ENCODE data around the gene C8A.

C8A gene

GRCh38 chr1:56938646-56939045, 84.0 kb downstream of the C8A start:
- TF ChIP-seq ZNF274 (IDR thresholded peaks at IDR 0.05; ENCODE audit: low read depth, low read length), result no peak
- no peak overlapping the region for H3K4me3 ChIP-seq (ENCODE audit: low read length)

DNA sequence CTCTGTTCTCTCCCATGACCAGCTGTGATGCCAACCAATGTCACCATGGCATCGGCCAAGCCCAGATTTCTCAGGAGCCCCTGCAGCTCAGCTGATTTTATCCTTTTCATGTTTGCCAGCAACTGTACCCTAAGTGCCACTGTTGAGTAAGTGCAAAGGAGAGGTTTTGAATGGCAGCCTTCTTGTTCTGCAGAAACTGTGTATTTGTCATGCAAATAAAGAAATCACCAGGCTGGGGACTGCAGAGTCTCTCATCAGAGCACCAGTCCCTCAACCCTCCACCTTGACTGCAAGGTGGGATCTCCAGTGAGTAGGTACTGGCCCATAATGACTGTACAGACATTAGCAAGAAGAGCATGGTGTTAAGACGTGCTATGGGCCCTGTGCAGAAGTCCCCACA, 84.6 kb downstream of the C8A start:
- no peak overlapping the region for H3K4me3 ChIP-seq (ENCODE audit: low read length)
- TF ChIP-seq ZNF274 (IDR thresholded peaks at IDR 0.05; ENCODE audit: low read depth, low read length), result no peak

DNA sequence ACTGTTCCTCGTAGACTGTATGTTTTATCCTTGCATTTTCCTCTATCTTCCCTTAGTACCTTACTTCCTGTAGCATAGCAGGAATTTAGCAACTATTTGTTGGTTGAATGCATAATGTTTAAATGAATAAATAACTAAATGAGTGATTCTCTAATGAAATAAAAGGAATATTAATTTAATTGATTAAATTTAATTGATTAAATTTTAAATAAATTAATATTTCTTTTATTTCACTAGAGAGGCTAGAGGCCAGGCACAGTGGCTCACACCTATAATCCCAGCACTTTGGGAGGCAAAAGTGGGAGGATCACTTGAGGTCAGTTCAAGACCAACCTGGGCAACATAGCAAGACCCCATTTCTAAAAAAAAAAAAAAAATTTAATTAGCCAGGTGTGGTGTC, 85.4 kb downstream of the C8A start:
- no peak for TF ChIP-seq ZNF274 (IDR thresholded peaks at IDR 0.05; ENCODE audit: low read depth, low read length)
- H3K4me3 ChIP-seq (ENCODE audit: low read length), result no peak overlapping the region

DNA sequence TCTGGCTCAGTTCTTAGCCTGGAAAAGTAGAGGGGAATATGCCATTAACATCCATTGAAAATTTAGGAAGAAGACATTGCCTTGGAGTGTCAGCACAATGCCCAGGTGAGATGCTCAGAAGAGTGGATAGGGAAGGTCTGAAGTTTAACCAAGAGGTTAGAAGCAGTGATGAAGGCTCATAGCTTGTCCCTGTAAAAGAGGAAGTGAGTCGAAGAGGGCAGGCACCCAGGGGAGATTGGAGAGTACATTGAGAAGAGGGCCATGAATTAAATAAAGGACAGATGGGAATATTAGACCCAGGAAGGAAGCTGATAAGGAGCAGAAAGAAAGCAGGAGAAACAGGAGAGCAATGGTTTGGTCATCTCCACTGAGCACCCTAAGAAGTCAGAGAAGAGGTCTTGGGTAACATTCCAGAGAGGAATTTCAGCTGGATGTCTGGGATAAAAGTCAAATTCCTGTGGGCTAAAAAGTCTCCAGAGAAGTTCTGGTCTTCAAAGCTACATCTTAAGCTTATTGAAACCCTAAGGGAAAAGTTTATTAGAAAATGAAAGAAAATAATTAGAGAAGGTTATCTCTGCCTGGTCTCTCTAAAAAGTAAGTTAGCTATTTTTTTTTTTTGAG, 93.9 kb downstream of the C8A start:
- TF ChIP-seq ZNF274 (IDR thresholded peaks at IDR 0.05; ENCODE audit: low read depth, low read length), result no peak
- H3K4me3 ChIP-seq (ENCODE audit: low read length), result no peak overlapping the region

- no peak overlapping the region for H3K4me3 ChIP-seq (ENCODE audit: low read length)
- no peak for TF ChIP-seq ZNF274 (IDR thresholded peaks at IDR 0.05; ENCODE audit: low read depth, low read length)
Observed at GRCh38 chr1:56952501-56952900, 97.9 kb downstream of the C8A start.

DNA sequence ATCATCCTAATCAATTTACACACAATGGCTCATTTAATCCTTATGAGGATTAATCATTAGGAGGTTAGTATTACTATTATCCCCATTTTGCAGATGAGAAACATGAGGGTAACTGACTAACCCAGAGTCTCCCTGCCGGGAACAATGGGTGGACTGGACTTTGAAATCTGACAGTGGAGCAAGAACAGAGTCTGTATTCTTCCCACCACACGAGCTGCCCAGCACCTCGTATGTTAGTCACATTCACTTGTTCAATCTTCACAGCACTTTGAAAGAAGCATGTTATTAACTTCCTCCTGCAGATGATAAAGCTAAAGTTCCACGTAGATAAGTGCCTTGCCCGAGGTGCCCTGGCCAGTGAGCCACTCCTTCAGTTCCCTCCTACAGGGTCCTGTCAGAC, 98.8 kb downstream of the C8A start:
- no peak overlapping the region for H3K4me3 ChIP-seq (ENCODE audit: low read length)
- TF ChIP-seq ZNF274 (IDR thresholded peaks at IDR 0.05; ENCODE audit: low read depth, low read length), result no peak

DNA sequence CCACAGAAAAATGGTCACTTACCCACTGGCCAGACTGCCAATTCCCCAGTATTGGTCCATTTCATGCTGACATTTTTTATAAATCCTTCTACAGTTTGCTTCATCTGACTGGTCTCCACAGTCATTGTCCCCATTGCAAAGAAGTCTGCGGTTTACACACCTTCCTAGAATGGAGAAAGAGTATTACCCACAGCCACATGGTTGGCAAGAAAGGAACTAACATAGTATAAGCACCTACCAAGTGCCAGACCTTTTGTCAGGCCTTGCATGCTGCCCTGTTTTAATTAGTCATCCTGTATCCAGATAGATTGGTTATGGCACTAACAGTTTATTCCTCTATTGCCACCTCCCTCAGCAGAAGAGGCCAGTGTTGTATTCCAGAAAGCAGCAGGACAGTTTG, 100.1 kb downstream of the C8A start:
- H3K4me3 ChIP-seq (ENCODE audit: low read length), result no peak overlapping the region
- TF ChIP-seq ZNF274 (IDR thresholded peaks at IDR 0.05; ENCODE audit: low read depth, low read length), result no peak

DNA sequence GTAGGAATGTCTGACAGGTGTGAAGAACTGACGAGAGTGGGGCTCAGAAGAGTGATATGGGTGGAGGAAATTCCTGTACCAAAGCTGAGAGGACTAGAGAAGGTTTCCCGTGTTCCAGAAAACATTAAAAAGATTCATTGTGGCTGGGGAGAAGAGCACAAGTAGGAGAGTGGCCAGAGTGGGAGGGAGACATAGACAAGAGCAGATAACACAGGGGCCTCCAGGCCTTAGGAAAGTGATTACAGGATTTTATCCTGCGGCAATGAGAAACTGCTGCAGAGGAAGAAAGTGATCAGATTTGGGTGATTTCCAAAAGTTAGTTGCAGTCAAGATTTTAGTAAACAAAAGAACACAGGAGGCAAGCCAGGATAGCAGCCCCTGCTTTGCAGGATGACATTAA, 103.3 kb downstream of the C8A start:
- no peak overlapping the region for H3K4me3 ChIP-seq (ENCODE audit: low read length)
- no peak for TF ChIP-seq ZNF274 (IDR thresholded peaks at IDR 0.05; ENCODE audit: low read depth, low read length)

DNA sequence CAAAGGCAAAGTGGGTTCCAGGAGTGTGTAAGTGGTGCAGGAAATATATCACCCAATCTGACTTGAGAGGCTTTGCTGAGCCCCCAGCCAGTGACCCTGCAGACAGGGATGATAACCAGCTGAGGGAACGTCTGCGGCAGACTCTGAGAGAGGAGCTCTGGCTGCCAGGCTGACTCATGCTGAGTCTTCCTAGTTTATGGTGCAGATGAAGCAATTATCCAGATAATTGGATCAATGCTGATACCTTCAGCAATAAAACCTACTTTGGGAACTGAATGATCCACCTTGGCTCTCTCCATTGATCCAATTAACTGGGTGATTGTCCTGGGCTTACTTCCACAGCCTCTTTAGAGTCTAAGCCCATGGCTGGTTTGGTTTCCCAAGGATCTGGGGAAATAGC, 103.9 kb downstream of the C8A start:
- TF ChIP-seq ZNF274 (IDR thresholded peaks at IDR 0.05; ENCODE audit: low read depth, low read length), result no peak
- H3K4me3 ChIP-seq (ENCODE audit: low read length), result no peak overlapping the region

- H3K4me3 ChIP-seq (ENCODE audit: low read length), result no peak overlapping the region
- no peak for TF ChIP-seq ZNF274 (IDR thresholded peaks at IDR 0.05; ENCODE audit: low read depth, low read length)
Observed at GRCh38 chr1:56961426-56961825, 106.8 kb downstream of the C8A start.

GRCh38 chr1:56963667-56964066, 109.1 kb downstream of the C8A start:
- TF ChIP-seq ZNF274 (IDR thresholded peaks at IDR 0.05; ENCODE audit: low read depth, low read length), result no peak
- no peak overlapping the region for H3K4me3 ChIP-seq (ENCODE audit: low read length)

GRCh38 chr1:56964349-56965017, 109.9 kb downstream of the C8A start:
- no peak overlapping the region for H3K4me3 ChIP-seq (ENCODE audit: low read length)
- no peak for TF ChIP-seq ZNF274 (IDR thresholded peaks at IDR 0.05; ENCODE audit: low read depth, low read length)

DNA sequence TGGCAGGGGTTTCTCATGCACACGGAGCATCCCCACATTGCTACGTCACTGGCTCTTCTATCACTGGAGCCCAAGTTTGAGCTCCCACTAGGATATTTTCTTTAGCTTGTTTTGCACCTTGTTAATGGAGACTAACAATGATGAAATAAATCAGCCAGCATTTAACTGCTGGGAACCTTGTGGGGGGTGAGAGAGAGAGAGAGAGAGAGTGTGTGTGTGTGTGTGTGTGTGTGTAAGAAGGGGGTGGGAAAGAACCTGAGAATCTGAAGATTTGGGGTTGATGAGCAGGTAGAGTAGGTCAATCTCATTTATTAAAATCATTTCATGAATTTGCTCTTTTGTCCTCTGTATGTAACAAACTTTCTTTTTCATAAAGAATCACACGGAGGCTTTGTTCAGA, 110.6 kb downstream of the C8A start:
- no peak overlapping the region for H3K4me3 ChIP-seq (ENCODE audit: low read length)
- no peak for TF ChIP-seq ZNF274 (IDR thresholded peaks at IDR 0.05; ENCODE audit: low read depth, low read length)

DNA sequence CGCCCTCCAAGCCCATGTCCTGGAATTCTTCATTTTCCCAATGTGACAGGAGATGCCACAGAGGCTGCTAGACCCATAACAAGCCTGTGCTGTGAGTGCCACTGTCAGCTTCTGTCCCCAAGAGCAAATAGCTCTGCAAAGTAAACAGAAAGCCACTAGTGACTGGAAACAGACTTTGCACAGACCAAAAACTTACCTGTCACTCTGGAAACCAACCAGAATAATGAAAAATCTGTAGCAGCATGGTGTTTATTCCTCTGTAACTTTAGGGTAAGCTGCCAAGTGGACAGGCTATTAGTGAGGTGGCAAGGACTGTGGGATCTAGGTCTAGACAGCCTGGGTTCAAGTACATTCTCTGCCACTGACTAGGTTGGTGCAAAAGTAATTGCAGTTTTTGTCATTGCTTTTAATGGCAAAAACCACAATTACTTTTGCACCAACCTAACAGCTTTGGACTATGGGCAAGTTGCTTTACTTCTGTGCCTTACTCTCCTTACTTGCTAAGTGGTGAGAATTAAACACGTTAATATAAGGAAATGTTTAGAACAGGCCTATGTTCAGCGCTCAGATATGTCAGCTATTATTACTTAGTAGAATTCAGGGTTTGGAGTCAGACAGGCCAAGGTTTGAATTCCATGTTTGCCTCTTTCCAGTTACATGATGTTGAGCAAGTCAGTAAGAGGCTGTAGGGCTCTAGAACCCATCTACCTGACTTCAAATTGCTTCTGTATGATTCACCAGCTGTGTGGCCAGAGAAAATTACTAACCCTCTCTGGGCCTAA, 111.5 kb downstream of the C8A start, which contains the start of gene C8B:
TSS of gene C8B (minus strand) at position 100 of the 782 bp plus-strand sequence. CDS start at position 33, 67 bp downstream.
- no peak for TF ChIP-seq ZNF274 (IDR thresholded peaks at IDR 0.05; ENCODE audit: low read depth, low read length)
- H3K4me3 ChIP-seq (ENCODE audit: low read length), result no peak within 1 kb of the TSS

DNA sequence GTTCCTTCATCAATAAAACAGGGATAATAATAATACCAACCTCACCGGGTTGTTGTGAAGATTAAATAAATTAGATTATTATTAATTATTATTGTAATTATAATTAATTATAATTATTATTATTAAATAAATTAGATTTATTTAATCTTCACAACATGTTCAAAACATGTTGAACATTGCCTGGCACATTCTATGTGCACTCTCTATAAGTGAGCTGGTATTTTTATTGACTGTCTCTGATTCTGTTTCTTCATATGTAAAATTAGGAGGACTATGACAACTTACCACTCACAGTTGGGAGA, 112.1 kb downstream of the C8A start:
- no peak overlapping the region for H3K4me3 ChIP-seq (ENCODE audit: low read length)
- TF ChIP-seq ZNF274 (IDR thresholded peaks at IDR 0.05; ENCODE audit: low read depth, low read length), result no peak

Data from GM08714 (cell line).